ENCODE results near the gene SGPP2.
"Not testable (repeated sequence)": the region's sequence is repeated elsewhere in the genome, so short reads cannot be mapped to it uniquely, and the experiment has no call there.

The SGPP2 gene

GRCh38 chr2:222393733-222394267 is 30.5 kb upstream of the SGPP2 start:
- TF ChIP-seq, protein P1, sequence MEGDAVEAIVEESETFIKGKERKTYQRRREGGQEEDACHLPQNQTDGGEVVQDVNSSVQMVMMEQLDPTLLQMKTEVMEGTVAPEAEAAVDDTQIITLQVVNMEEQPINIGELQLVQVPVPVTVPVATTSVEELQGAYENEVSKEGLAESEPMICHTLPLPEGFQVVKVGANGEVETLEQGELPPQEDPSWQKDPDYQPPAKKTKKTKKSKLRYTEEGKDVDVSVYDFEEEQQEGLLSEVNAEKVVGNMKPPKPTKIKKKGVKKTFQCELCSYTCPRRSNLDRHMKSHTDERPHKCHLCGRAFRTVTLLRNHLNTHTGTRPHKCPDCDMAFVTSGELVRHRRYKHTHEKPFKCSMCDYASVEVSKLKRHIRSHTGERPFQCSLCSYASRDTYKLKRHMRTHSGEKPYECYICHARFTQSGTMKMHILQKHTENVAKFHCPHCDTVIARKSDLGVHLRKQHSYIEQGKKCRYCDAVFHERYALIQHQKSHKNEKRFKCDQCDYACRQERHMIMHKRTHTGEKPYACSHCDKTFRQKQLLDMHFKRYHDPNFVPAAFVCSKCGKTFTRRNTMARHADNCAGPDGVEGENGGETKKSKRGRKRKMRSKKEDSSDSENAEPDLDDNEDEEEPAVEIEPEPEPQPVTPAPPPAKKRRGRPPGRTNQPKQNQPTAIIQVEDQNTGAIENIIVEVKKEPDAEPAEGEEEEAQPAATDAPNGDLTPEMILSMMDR (IDR thresholded peaks at IDR 0.05; ENCODE audit: insufficient read depth, low read depth, low read length, missing control alignments), result no peak
- H3K4me3 ChIP-seq (ENCODE audit: low read depth, low read length), result no peak overlapping the region
- no peak for DNase-seq (ENCODE audit: low read depth)

DNA sequence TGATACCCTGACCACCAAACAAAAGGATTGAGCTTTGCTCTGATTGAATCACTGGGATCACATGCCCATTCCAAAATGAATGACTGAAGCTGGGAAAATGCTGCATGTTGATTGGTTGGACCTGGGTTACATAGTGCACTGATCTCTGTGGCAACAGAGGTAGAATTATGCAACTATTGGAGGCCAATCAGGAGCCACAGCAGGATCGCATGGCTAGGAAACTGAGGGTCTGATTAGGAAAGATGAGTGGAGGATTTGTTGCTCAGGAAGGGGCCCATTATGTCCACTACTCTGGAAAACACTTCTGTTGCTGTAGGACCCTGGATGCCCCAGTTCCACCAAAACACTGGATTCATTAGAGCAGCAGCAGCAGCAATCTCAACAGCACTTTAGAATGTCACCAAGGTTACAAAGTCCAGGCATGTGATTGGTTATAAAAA is 25.9 kb upstream of the SGPP2 start:
- no peak overlapping the region for H3K4me3 ChIP-seq (ENCODE audit: low read depth, low read length)
- TF ChIP-seq, protein P1 (IDR thresholded peaks at IDR 0.05; ENCODE audit: insufficient read depth, low read depth, low read length, missing control alignments), result no peak
- no peak for DNase-seq (ENCODE audit: low read depth)

DNA sequence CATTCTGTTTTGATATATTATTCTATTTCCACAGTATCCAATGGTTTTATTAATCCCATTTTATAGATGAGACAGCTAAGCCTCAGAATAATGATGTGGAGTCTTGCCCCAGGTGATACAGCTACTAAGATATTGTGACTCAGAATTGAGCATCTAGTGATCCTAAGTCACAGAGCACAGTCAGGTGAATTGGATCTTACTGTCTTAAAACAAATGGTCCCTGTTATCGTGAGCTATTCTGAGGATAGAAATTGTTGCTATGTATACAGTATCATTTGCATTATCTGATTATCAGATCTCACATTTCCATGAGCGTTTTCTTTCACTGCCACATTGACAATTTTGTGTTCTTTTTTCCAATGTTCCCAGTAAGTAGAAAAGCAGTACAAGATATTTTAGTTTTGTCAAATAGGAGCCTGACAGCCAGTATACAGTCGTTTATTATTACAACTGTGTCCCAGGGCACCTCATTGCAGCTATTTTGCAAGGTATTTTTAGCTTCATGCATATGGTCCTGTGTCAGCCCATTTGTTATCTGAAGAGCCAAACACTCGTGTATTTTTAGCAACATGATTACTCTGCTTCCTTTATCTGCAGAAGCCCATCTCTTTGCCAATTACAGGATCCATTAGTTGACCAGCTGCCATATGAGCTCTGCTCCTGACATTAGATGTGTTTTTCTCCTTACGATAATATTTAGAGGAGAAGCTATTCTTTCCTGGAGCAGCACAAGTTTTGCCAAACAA is 25.1 kb upstream of the SGPP2 start:
- DNase-seq (ENCODE audit: low read depth), result no peak
- TF ChIP-seq, protein P1 (IDR thresholded peaks at IDR 0.05; ENCODE audit: insufficient read depth, low read depth, low read length, missing control alignments), result no peak
- no peak overlapping the region for H3K4me3 ChIP-seq (ENCODE audit: low read depth, low read length)

GRCh38 chr2:222404151-222404905 is 20.0 kb upstream of the SGPP2 start:
- no peak overlapping the region for H3K4me3 ChIP-seq (ENCODE audit: low read depth, low read length)
- TF ChIP-seq, protein P1 (IDR thresholded peaks at IDR 0.05; ENCODE audit: insufficient read depth, low read depth, low read length, missing control alignments), result no peak
- DNase-seq (ENCODE audit: low read depth), result no peak

DNA sequence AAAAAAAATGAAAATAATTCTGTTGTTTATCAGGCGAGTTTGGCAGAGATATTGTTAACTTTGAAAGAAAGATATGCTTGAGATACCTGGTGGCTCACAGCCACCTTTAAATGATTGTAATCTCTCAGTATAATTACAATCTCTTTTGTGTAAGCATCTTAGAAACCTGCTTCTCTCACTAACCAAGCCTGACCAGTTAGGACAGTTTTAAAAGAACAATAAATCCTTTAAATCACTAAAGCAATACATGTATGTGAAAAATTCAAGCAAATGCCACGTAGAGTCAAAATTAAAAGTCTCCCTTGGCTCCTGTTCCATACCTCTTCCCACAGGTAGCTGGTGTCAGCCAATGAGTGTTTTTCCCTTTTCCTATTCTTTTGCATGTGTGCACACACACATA is 15.7 kb upstream of the SGPP2 start:
- no peak for DNase-seq (ENCODE audit: low read depth)
- no peak overlapping the region for H3K4me3 ChIP-seq (ENCODE audit: low read depth, low read length)
- TF ChIP-seq, protein P1 (IDR thresholded peaks at IDR 0.05; ENCODE audit: insufficient read depth, low read depth, low read length, missing control alignments), result no peak

DNA sequence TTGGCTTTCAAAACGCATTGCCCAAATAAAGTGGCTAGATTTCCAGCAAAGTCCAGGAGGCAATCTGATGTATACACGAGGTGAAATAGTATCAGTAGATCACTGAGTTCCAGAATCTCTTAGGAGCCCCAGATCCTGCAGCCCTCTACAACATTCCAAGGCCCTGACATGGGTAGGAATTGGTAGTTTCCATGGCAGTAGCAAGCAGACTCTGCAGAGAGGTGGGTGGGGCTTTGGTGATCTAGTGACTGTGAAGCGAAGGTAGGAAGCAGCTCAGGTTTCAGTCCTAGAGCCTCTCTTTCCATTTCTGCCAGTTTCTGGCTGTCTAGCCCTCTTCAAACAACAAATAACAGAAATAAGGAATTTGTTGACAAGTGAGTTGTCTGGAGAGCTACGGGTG is 13.8 kb upstream of the SGPP2 start:
- no peak for DNase-seq (ENCODE audit: low read depth)
- TF ChIP-seq, protein P1 (IDR thresholded peaks at IDR 0.05; ENCODE audit: insufficient read depth, low read depth, low read length, missing control alignments), result no peak

DNA sequence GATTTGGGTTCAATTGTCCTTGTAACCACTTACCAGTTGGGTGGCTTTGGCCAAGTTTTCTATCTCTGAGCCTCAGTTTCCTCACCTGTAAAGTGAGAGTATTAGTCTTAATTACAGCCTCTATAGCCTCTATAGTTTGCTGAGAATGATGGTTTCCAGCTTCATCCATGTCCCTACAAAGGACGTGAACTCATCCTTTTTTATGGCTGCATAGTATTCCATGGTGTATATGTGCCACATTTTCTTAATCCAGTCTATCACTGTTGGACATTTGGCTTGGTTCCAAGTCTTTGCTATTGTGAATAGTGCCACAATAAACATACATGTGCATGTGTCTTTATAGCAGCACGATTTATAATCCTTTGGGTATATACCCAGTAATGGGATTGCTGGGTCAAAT is 12.0 kb upstream of the SGPP2 start:
- not testable (repeated sequence) for DNase-seq (ENCODE audit: low read depth); H3K4me3 ChIP-seq (ENCODE audit: low read depth, low read length)

More for the DNA sequence above, 13.8 kb upstream of the SGPP2 start:
- H3K4me3 ChIP-seq (ENCODE audit: low read depth, low read length), result no peak overlapping the region

All from GM12865 (cell line).